ENCODE measurements around the gene KIAA1671.

- no peak for TF ChIP-seq CTCF (IDR thresholded peaks at IDR 0.05)
- TF ChIP-seq EP300 (IDR thresholded peaks at IDR 0.05) = no peak
Measured at GRCh38 chr22:25008666-25009065, 56.1 kb downstream of the KIAA1671 start.

Data from esophagus muscularis mucosa (tissue), 3 donors.